Mesendoderm (in vitro differentiated cells): ENCODE results near the gene EFNB2.

Experiments
- DNase-seq: peaks from one replicate; pipeline ENCODE4 v3.0.0; 2013
- H2AK5ac ChIP-seq: 2 replicates; pipeline ENCODE4 v1.6.1; 2013; ENCODE audit warnings: low read length, inconsistent platforms
- H2BK120ac ChIP-seq: 2 replicates; pipeline ENCODE4 v1.6.1; 2013; ENCODE audit warnings: low read depth, mild to moderate bottlenecking, low read length, moderate library complexity, mixed read lengths
- H2BK15ac ChIP-seq: replicated peaks from 2 replicates; pipeline ENCODE4 v1.6.1; 2013; ENCODE audit warnings: low read depth, mild to moderate bottlenecking, moderate library complexity
- H2BK5ac ChIP-seq: 2 replicates; pipeline ENCODE4 v1.6.1; 2013; ENCODE audit warnings: low read length, inconsistent platforms
- H3K18ac ChIP-seq: 2 replicates; pipeline ENCODE4 v1.6.1; 2013; ENCODE audit warnings: mild to moderate bottlenecking, low read length, mixed read lengths
- H3K23ac ChIP-seq: one replicate; pipeline ENCODE4 v1.6.1; 2013; ENCODE audit warnings: low read length
- H3K27ac ChIP-seq: 2 replicates; pipeline ENCODE4 v1.5.1; 2013; ENCODE audit warnings: low read depth, mild to moderate bottlenecking, inconsistent platforms, low read length, moderate library complexity
- H3K27me3 ChIP-seq: 2 replicates; pipeline ENCODE4 v1.6.1; 2013; ENCODE audit warnings: low read length, control low read depth, mild to moderate bottlenecking, inconsistent platforms; ENCODE audit not compliant: insufficient read depth, poor library complexity
- H3K36me3 ChIP-seq: 2 replicates; pipeline ENCODE4 v1.6.1; 2013; ENCODE audit warnings: low read length, inconsistent platforms; ENCODE audit not compliant: control insufficient read depth, insufficient read depth
- H3K4ac ChIP-seq: one replicate; pipeline ENCODE4 v1.6.1; 2013; ENCODE audit warnings: low read depth, mild to moderate bottlenecking, low read length, moderate library complexity
- H3K4me1 ChIP-seq: 2 replicates; pipeline ENCODE4 v1.6.1; 2013; ENCODE audit warnings: low read depth, low read length, inconsistent platforms; ENCODE audit not compliant: control insufficient read depth
- H3K4me2 ChIP-seq: 2 replicates; pipeline ENCODE4 v1.6.1; 2013; ENCODE audit warnings: low read length
- H3K4me3 ChIP-seq: 2 replicates; pipeline ENCODE4 v1.5.1; 2013; ENCODE audit warnings: mild to moderate bottlenecking, low read length
- H3K56ac ChIP-seq: one replicate; pipeline ENCODE4 v1.6.1; 2013; ENCODE audit warnings: low read length
- H3K79me1 ChIP-seq: 2 replicates; pipeline ENCODE4 v1.6.1; 2013; ENCODE audit warnings: low read length, inconsistent platforms
- H3K79me2 ChIP-seq: 2 replicates; pipeline ENCODE4 v1.6.1; 2013; ENCODE audit warnings: mild to moderate bottlenecking, low read length; ENCODE audit not compliant: control insufficient read depth, insufficient read depth
- H3K9ac ChIP-seq: 2 replicates; pipeline ENCODE4 v1.6.1; 2013; ENCODE audit warnings: low read length, inconsistent platforms
- H4K5ac ChIP-seq: one replicate; pipeline ENCODE4 v1.6.1; 2013; ENCODE audit warnings: low read length
- H4K8ac ChIP-seq: one replicate; pipeline ENCODE4 v1.6.1; 2013; ENCODE audit warnings: low read depth, mild to moderate bottlenecking, control low read depth, low read length, moderate library complexity
- WGBS: extraction: QIAGEN DNeasy Blood & Tissue Kit; methylation state at CpG from one replicate; pipeline ENCODE4 v1.1.7; 2013; ENCODE audit warnings: low lambda C conversion rate, missing lambda C conversion rate; ENCODE audit not compliant: insufficient coverage; ENCODE audit errors: extremely low coverage; 5-methylcytosine and 5-hydroxymethylcytosine counted together

Gene EFNB2

DNA sequence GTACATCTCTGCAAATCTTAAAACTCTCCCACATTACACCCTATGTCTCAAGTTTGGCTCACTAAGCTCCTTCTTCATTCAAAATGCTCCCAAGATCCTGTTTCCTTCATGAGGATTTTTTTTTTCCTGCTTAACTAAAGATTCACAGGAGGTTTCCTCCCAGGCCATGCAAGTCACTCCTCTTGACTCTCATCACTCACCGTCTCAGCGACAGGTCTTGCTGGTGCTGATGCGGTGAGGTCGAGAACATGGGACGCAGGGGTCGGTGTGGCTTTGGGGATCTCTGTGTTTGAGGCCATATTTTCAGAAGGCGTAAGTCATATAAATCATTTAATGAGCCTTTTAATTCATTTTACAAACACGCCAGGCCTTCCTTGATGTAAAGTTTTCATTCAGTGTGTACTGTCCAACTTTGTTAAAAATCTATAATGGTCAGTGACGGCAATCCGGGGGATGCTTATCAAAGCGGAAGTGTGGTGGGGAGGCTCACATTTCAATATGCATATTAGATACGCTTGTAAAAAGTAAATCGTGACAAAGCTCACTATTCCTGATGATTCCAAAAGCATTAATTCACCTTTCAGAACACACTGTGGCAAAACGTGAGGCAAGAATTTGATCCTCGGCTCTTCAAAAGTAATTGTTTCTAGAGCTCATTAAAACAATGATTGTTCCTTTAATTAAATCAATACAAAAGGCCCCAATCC lies 20.4 kb downstream of the EFNB2 start:
- no peaks in the 10 kb centered on the region for H3K36me3 ChIP-seq
- no peak overlapping the region for H3K9ac ChIP-seq
- no peaks in the 10 kb centered on the region for H3K27me3 ChIP-seq
- H2BK15ac ChIP-seq: no peak overlapping the region
- no peak overlapping the region for H2BK5ac ChIP-seq
- no CpG with 5 or more reads among the region's 15 CpGs for WGBS
- no peak overlapping the region for H4K5ac ChIP-seq
- peaks cover 3% of the 10 kb centered on the region for H3K79me1 ChIP-seq
- no peak overlapping the region for H3K18ac ChIP-seq
- no peak overlapping the region for H3K56ac ChIP-seq
- no peak overlapping the region for H3K4me3 ChIP-seq
- H3K23ac ChIP-seq: no peak overlapping the region
- no peak for DNase-seq
- no peak overlapping the region for H3K4me2 ChIP-seq
- peaks cover 28% of the 10 kb centered on the region for H3K79me2 ChIP-seq
- no peak overlapping the region for H2BK120ac ChIP-seq
- peaks cover 2% of the 10 kb centered on the region for H3K4me1 ChIP-seq
- H4K8ac ChIP-seq: no peak overlapping the region
- H3K4ac ChIP-seq: no peak overlapping the region
- no peak overlapping the region for H2AK5ac ChIP-seq
- no peak overlapping the region for H3K27ac ChIP-seq

DNA sequence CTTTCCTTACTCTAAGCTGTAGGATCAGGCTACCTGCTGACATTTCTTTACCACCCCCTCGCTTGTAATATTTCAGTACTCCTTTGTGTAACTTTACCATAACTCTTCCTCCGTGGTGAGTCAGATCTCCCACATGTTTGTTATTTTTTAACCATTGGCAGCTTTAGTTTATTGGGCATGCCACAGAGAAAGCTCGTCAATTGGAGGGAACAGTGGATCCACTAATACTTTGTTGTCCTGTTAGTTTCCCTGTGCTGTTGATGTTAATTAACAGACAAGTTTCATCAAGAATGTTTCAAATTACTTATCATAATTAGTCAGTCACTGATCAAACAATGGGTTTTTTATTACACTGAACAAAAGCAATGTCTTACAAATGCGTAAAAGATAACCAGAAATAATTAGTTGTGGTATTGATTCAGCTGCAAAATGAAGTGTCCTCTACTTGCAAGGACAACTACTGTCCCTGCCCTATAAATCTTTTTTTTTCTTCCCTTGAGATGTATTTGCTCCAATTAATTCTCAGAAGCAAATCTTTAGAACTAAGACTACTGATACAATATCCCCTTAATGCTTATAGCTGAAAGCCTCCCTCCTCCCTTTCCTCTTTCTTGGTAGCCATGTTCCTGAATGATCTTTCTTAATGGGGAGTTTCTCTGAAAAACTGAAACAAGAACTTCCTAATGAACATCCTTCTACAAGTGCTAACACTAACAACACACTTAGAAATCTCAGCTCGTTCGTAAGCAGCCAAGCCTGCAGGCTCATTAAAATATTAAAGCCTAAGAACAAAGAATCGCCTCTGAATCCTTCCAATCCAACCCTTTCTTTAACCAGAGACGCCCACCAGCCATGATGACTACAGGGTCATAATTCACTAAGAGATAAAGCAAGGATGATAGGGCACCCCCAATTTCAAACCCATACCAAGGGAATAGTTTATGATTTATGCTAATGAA lies 22.2 kb downstream of the EFNB2 start:
- Histone ChIP-seq H3K23ac (no peak overlapping the region), H3K4ac (no peak overlapping the region), H3K4me2 (no peak overlapping the region), H3K36me3 (no peaks in the 10 kb centered on the region), H3K27me3 (no peaks in the 10 kb centered on the region), H2AK5ac (no peak overlapping the region), H3K79me2 (peaks cover 23% of the 10 kb centered on the region), H3K9ac (no peak overlapping the region), H3K18ac (no peak overlapping the region), H4K8ac (no peak overlapping the region), H3K56ac (peak overlapping the region; percentile 22), H2BK5ac (no peak overlapping the region), H2BK120ac (no peak overlapping the region), H3K4me3 (no peak overlapping the region), H4K5ac (no peak overlapping the region), H3K27ac (no peak overlapping the region), H3K4me1 (peaks cover 2% of the 10 kb centered on the region), H3K79me1 (peaks cover 3% of the 10 kb centered on the region), H2BK15ac (no peak overlapping the region)
- WGBS: no CpG with 5 or more reads among the region's 8 CpGs
- DNase-seq: no peak

DNA sequence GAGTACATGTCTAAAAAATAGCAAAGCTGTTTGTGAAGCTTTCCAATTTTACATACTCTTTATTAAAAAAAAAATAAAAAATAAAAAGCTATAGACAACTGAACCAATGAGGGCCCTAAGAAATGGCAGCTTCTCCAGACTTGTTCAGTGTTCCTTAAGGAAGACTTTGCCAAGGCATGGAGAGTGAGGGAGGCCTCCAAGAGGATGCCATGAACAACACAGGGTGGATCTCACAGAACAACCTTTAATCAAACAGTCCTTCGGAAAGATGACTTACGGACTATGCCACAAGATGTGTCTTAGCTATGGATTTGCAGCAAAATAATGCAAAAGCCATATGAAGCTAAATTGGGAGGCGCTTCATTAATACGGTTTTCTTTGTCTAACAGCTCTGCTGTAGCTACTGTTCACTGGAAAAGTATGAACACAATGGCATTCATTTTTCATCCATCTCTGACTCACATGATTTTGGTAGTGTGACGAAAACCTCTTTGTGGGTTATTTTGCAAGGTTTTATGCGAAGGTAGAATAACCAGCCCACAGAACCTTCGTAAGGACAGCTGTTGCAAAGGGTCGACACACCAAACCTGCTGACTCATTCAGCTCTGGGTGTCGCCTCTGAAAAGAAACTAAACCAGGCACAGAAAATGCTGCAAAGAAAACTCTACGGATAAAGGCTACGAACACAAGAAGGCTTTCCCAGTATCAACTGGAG lies 27.7 kb downstream of the EFNB2 start:
- peaks cover 1% of the 10 kb centered on the region for H3K79me1 ChIP-seq
- peak; percentile 75 for DNase-seq
- H2AK5ac ChIP-seq: no peak overlapping the region
- no peak overlapping the region for H2BK15ac ChIP-seq
- H4K5ac ChIP-seq: no peak overlapping the region
- no peak overlapping the region for H2BK5ac ChIP-seq
- H4K8ac ChIP-seq: no peak overlapping the region
- no peaks in the 10 kb centered on the region for H3K36me3 ChIP-seq
- peak overlapping the region; percentile 52 for H3K56ac ChIP-seq
- peaks cover 11% of the 10 kb centered on the region for H3K79me2 ChIP-seq
- no peak overlapping the region for H3K27ac ChIP-seq
- H3K27me3 ChIP-seq: no peaks in the 10 kb centered on the region
- no CpG with 5 or more reads among the region's 11 CpGs for WGBS
- H3K18ac ChIP-seq: peak overlapping the region; percentile 84
- peaks cover 3% of the 10 kb centered on the region for H3K4me1 ChIP-seq
- peak overlapping the region; percentile 55 for H3K4ac ChIP-seq
- H3K4me2 ChIP-seq: no peak overlapping the region
- H3K23ac ChIP-seq: no peak overlapping the region
- H3K9ac ChIP-seq: no peak overlapping the region
- peak overlapping the region; percentile 85 for H2BK120ac ChIP-seq
- H3K4me3 ChIP-seq: no peak overlapping the region

DNA sequence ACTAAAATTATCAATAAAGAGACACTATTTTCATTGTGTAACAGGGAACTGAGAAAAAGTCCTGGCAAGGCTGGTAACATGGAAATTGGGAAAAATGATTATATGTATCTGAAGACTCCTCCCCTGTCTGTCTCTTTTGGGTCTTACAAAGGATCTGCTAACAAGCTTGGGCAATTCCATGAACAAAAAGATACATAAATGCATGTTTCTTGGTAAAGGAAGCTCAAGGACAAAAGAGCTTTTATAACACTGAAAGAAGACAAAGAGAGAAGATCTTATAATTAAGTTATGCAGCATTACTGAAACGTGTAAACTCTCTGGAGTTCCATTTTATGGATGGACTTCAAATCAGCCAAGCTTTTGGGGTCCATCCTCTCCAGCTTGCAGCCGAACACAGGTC lies 29.2 kb downstream of the EFNB2 start:
- no peak overlapping the region for H3K56ac ChIP-seq
- no peaks in the 10 kb centered on the region for H3K27me3 ChIP-seq
- no peak overlapping the region for H2AK5ac ChIP-seq
- no peak overlapping the region for H3K23ac ChIP-seq
- H2BK5ac ChIP-seq: no peak overlapping the region
- H3K79me1 ChIP-seq: peaks cover 1% of the 10 kb centered on the region
- H4K8ac ChIP-seq: no peak overlapping the region
- no peak overlapping the region for H3K18ac ChIP-seq
- H3K4me1 ChIP-seq: peaks cover 3% of the 10 kb centered on the region
- H3K27ac ChIP-seq: no peak overlapping the region
- no peaks in the 10 kb centered on the region for H3K36me3 ChIP-seq
- H3K4ac ChIP-seq: no peak overlapping the region
- H3K79me2 ChIP-seq: peaks cover 14% of the 10 kb centered on the region
- WGBS: no CpG with 5 or more reads among the region's 2 CpGs
- H3K9ac ChIP-seq: no peak overlapping the region
- H3K4me2 ChIP-seq: no peak overlapping the region
- no peak overlapping the region for H3K4me3 ChIP-seq
- no peak for DNase-seq
- no peak overlapping the region for H4K5ac ChIP-seq
- no peak overlapping the region for H2BK120ac ChIP-seq
- no peak overlapping the region for H2BK15ac ChIP-seq

DNA sequence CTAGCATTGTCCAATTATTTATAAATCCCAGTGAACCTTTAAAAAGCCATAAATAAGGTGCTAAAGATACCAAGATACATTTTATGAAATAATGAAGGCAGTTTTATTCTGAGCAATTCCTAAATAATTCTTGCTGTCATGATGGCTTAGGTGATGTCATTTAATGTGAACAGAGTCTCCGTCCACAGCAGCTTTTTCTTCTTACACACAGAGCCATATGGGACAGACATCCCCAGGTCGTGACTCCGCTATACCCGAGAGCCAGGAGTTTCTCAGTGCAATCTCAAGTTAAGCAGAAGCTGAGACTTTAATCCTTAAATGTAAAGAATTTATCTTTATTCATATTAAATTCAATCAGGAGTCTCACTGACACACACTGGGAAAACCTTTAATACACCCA lies 29.7 kb downstream of the EFNB2 start:
- no peak overlapping the region for H3K27ac ChIP-seq
- H2BK120ac ChIP-seq: no peak overlapping the region
- no peak overlapping the region for H3K4ac ChIP-seq
- WGBS: no CpG with 5 or more reads among the region's 4 CpGs
- H3K27me3 ChIP-seq: no peaks in the 10 kb centered on the region
- H3K36me3 ChIP-seq: no peaks in the 10 kb centered on the region
- no peak for DNase-seq
- peaks cover 14% of the 10 kb centered on the region for H3K79me2 ChIP-seq
- no peak overlapping the region for H4K5ac ChIP-seq
- H3K9ac ChIP-seq: no peak overlapping the region
- H2BK5ac ChIP-seq: no peak overlapping the region
- no peak overlapping the region for H2AK5ac ChIP-seq
- peaks cover 1% of the 10 kb centered on the region for H3K79me1 ChIP-seq
- H3K4me1 ChIP-seq: peaks cover 3% of the 10 kb centered on the region
- no peak overlapping the region for H3K56ac ChIP-seq
- H3K4me2 ChIP-seq: no peak overlapping the region
- no peak overlapping the region for H4K8ac ChIP-seq
- H3K23ac ChIP-seq: no peak overlapping the region
- H2BK15ac ChIP-seq: no peak overlapping the region
- no peak overlapping the region for H3K4me3 ChIP-seq
- H3K18ac ChIP-seq: no peak overlapping the region
